Measurements from ENCODE around the gene KRTAP17-1. TPM values are rescaled to one million over a fixed set of nuclear protein-coding genes. Genes with fewer than 3 reads are reported as not detected.

The KRTAP17-1 gene
- total and polyA plus RNA-seq, 2 of the 4 experiments (the other 2 are of a cell fraction), result not detected

GRCh38 chr17:41307647-41308046, 7.9 kb downstream of the KRTAP17-1 start:
- dilution Hi-C loops (cut with HindIII; ENCODE audit: low sequenced_read_pairs, unreplicated experiment), result no loop called here
- H2AFZ ChIP-seq (replicated peaks; ENCODE audit: low read length, poor library complexity), result no peak overlapping the region
- H2BK20ac ChIP-seq (ENCODE audit: low read depth, low read length), result no peak overlapping the region

More at GRCh38 chr17:41307647-41308046, 7.9 kb downstream of the KRTAP17-1 start:
- intact Hi-C loops (cut with micrococcal nuclease) (no loop called here), in situ Hi-C loops (cut with MboI; ENCODE audit: low sequenced_read_pairs) (no loop called here)
- Histone ChIP-seq H2AK9ac (replicated peaks; ENCODE audit: low read depth, low read length, poor library complexity) (no peak overlapping the region), H3K27ac (ENCODE audit: insufficient read depth, low read length) (no peak overlapping the region), H3K9me3 (ENCODE audit: control insufficient read depth, insufficient read depth, low read length) (no peaks in the 10 kb centered on the region), H3K4ac (ENCODE audit: low read depth, low read length) (no peak overlapping the region), H3K36me3 (ENCODE audit: control insufficient read depth, insufficient read depth, low read length) (no peaks in the 10 kb centered on the region), H3K18ac (ENCODE audit: low read depth, low read length) (no peak overlapping the region), H3K9ac (ENCODE audit: low read depth, low read length) (no peak overlapping the region), H4K20me1 (ENCODE audit: insufficient read depth, low read length) (no peaks in the 10 kb centered on the region), H3K14ac (replicated peaks; ENCODE audit: low read depth, low read length) (no peak overlapping the region), H3K56ac (ENCODE audit: extremely low read depth, insufficient read depth, low read length) (no peak overlapping the region), H3K23ac (ENCODE audit: low read depth, low read length) (no peak overlapping the region), H3K27me3 (ENCODE audit: control insufficient read depth, insufficient read depth, low read length) (peaks cover 7% of the 10 kb centered on the region), H3K4me1 (ENCODE audit: control insufficient read depth, insufficient read depth, low read length) (no peaks in the 10 kb centered on the region), H2BK5ac (ENCODE audit: low read depth, low read length, poor library complexity, severe bottlenecking) (no peak overlapping the region), H4K5ac (ENCODE audit: low read depth, low read length) (no peak overlapping the region), H3K4me2 (ENCODE audit: low read depth, low read length) (no peak overlapping the region), H2BK120ac (ENCODE audit: low read depth, low read length) (no peak overlapping the region), H2BK15ac (ENCODE audit: low read depth, low read length) (no peak overlapping the region), H4K8ac (ENCODE audit: low read depth in 2 of 2, low read length in 2 of 2) (no peak overlapping the region), H3K79me1 (ENCODE audit: low read depth in 1 of 2, low read length in 2 of 2) (no peaks in the 10 kb centered on the region), H3K9me1 (ENCODE audit: insufficient read depth, low read length) (no peaks in the 10 kb centered on the region; the same call in 1 of the 2 replicates), H4K91ac (ENCODE audit: insufficient read depth, low read depth, low read length) (no peak overlapping the region), H2AK5ac (ENCODE audit: low read depth, low read length) (no peak overlapping the region), H3K4me3 (ENCODE audit: insufficient read depth, low read depth, low read length) (no peak overlapping the region)
- POLR2A ChIA-PET (ENCODE audit: unreplicated experiment), result no interaction called here
- TF ChIP-seq CHD1 (IDR thresholded peaks at IDR 0.05; ENCODE audit: low read depth, low read length) (no peak), FOS (IDR thresholded peaks at IDR 0.05; ENCODE audit: low read depth, low read length) (no peak), SMC3 (IDR thresholded peaks at IDR 0.05; ENCODE audit: low read depth, low read length) (no peak), RFX5 (IDR thresholded peaks at IDR 0.05; ENCODE audit: low read depth, low read length) (no peak), POLR2A (IDR thresholded peaks at IDR 0.05; ENCODE audit: low read depth, low read length) (no peak)
- BruUV-seq (replicated peaks), result no TSS peak
- DNase-seq (no peak), ATAC-seq (ENCODE audit: low read depth) (no peak)
- WGBS, 2 experiments (ENCODE audit: extremely low coverage in 2 of 2, insufficient read length in 1 of 2), result 70% methylated on average over 3 of the region's 9 CpGs; no CpG with 5 or more reads in 1 of the 2 experiments
- CTCF ChIA-PET, result interaction anchor here (0.7 to 1.1 kb wide), 2 partner anchors 15 to 241 kb away, joined by 3 to 4 read pairs; no protein-coding TSS in a partner anchor
